Peyer's patch (tissue), 4 donors: ENCODE data around the gene CALCB. TPM values are rescaled to one million over a fixed set of nuclear protein-coding genes. Genes with fewer than 3 reads are reported as not detected.
"Not testable (repeated sequence)": the region's sequence is repeated elsewhere in the genome, so short reads cannot be mapped to it uniquely, and the experiment has no call there.

Experiments used
- DNase-seq, 3 donors: peaks; one replicate each; pipeline ENCODE4 v3.0.0-alpha.2; 2017 to 2019
- H3K27ac ChIP-seq, 4 donors: fragments of 200-600 bp; sonication (generic); one replicate each; pipeline ENCODE4 v1.5.1; 2016 to 2019
- H3K27me3 ChIP-seq, 2 donors: fragments of 200-600 bp; sonication (generic); one replicate each; pipeline ENCODE4 v1.5.1; 2019
- H3K36me3 ChIP-seq, 3 donors: fragments of 200-600 bp; sonication (generic); one replicate each; pipeline ENCODE4 v1.5.1; 2016 to 2019
- H3K4me1 ChIP-seq, 4 donors: fragments of 200-600 bp; sonication (generic); one replicate each; pipeline ENCODE4 v1.5.1; 2016 to 2019
- H3K4me3 ChIP-seq, 4 donors: fragments of 200-600 bp; sonication (generic); 1 replicate in 3 of 4; 2 replicates in 1 of 4; pipeline ENCODE4 v1.5.1; 2016 to 2019; ENCODE audit warnings: mild to moderate bottlenecking in 1 of 4
- H3K9me3 ChIP-seq, 4 donors: fragments of 200-600 bp; sonication (generic); one replicate each; pipeline ENCODE4 v1.5.1; 2016 to 2019; ENCODE audit warnings: mild to moderate bottlenecking in 1 of 4
- CTCF ChIP-seq, 6 experiments: fragments of 450-650 bp in 4 of 6; fragments of 200-600 bp in 2 of 6; sonication (generic) in 1 of 6; IDR thresholded peaks; one replicate each; pipeline ENCODE4 v1.5.1; 2017 to 2019; ENCODE audit warnings: antibody characterized with exemption in 6 of 6, mild to moderate bottlenecking in 3 of 6, moderate library complexity in 1 of 6
- POLR2A ChIP-seq, 2 donors: fragments of 450-650 bp; IDR thresholded peaks; one replicate each; pipeline ENCODE4 v1.5.1; 2017; ENCODE audit warnings: antibody characterized with exemption in 2 of 2, mild to moderate bottlenecking in 2 of 2, moderate library complexity in 2 of 2
- total RNA-seq, 4 donors: library from RNA; depleted of rRNA; stranded (reverse); fragments of >200 nt; gene quantifications; one replicate each; pipeline ENCODE4 v1.1.0, GENCODE V29; 2016

Gene CALCB
- total RNA-seq, 4 donors from 2014 or later = 0.67 to 5.0 TPM; not detected in 2

GRCh38 chr11:15035283-15035682 lies 38.1 kb upstream of the CALCB start:
- H3K9me3 ChIP-seq = no peaks in the 10 kb centered on the region
- H3K4me3 ChIP-seq = no peak overlapping the region
- no peaks in the 10 kb centered on the region for H3K4me1 ChIP-seq
- H3K27ac ChIP-seq = no peak overlapping the region
- H3K27me3 ChIP-seq = no peaks in the 10 kb centered on the region
- no peaks in the 10 kb centered on the region for H3K36me3 ChIP-seq
- no peak for TF ChIP-seq POLR2A (IDR thresholded peaks at IDR 0.05)
- TF ChIP-seq CTCF (IDR thresholded peaks at IDR 0.05) = no peak
- DNase-seq = no peak

- DNase-seq = no peak
- no peaks in the 10 kb centered on the region for H3K9me3 ChIP-seq
- H3K4me1 ChIP-seq = no peaks in the 10 kb centered on the region
- H3K27me3 ChIP-seq = no peaks in the 10 kb centered on the region
- H3K27ac ChIP-seq = no peak overlapping the region
- TF ChIP-seq POLR2A (IDR thresholded peaks at IDR 0.05) = no peak
- TF ChIP-seq CTCF (IDR thresholded peaks at IDR 0.05) = no peak
- H3K36me3 ChIP-seq = no peaks in the 10 kb centered on the region
- no peak overlapping the region for H3K4me3 ChIP-seq
Observed at GRCh38 chr11:15038963-15039362, 34.4 kb upstream of the CALCB start.

- no peak overlapping the region for H3K4me3 ChIP-seq
- TF ChIP-seq POLR2A (IDR thresholded peaks at IDR 0.05) = no peak
- no peak for TF ChIP-seq CTCF (IDR thresholded peaks at IDR 0.05)
- H3K27ac ChIP-seq = no peak overlapping the region
- H3K9me3 ChIP-seq = no peaks in the 10 kb centered on the region
- H3K36me3 ChIP-seq = no peaks in the 10 kb centered on the region
- H3K4me1 ChIP-seq = no peaks in the 10 kb centered on the region
- DNase-seq = no peak
- no peaks in the 10 kb centered on the region for H3K27me3 ChIP-seq
Observed at GRCh38 chr11:15045209-15045608, 28.2 kb upstream of the CALCB start.

GRCh38 chr11:15045891-15046290 lies 27.5 kb upstream of the CALCB start:
- TF ChIP-seq POLR2A (IDR thresholded peaks at IDR 0.05) (no peak), CTCF (IDR thresholded peaks at IDR 0.05) (no peak)
- H3K36me3 ChIP-seq = no peaks in the 10 kb centered on the region
- no peak overlapping the region for H3K27ac ChIP-seq
- no peak for DNase-seq
- H3K4me1 ChIP-seq = no peaks in the 10 kb centered on the region
- H3K9me3 ChIP-seq = no peaks in the 10 kb centered on the region
- H3K4me3 ChIP-seq = no peak overlapping the region
- H3K27me3 ChIP-seq = no peaks in the 10 kb centered on the region

- DNase-seq, H3K4me3 ChIP-seq, H3K27me3 ChIP-seq, H3K27ac ChIP-seq, H3K36me3 ChIP-seq, H3K4me1 ChIP-seq, H3K9me3 ChIP-seq: not testable (repeated sequence)
Observed at GRCh38 chr11:15046673-15047072, 26.7 kb upstream of the CALCB start.

- Histone ChIP-seq H3K36me3 (no peaks in the 10 kb centered on the region), H3K27me3 (no peaks in the 10 kb centered on the region), H3K4me3 (no peak overlapping the region), H3K4me1 (no peaks in the 10 kb centered on the region), H3K9me3 (no peaks in the 10 kb centered on the region), H3K27ac (no peak overlapping the region)
- DNase-seq = no peak
- no peak for TF ChIP-seq POLR2A (IDR thresholded peaks at IDR 0.05)
- TF ChIP-seq CTCF (IDR thresholded peaks at IDR 0.05) = no peak
Observed at GRCh38 chr11:15048616-15049015, 24.8 kb upstream of the CALCB start.
